ENCODE data around the gene ALOX15B. TPM values are rescaled to one million over a fixed set of nuclear protein-coding genes. Genes with fewer than 3 reads are reported as not detected.

ALOX15B gene, protein sequence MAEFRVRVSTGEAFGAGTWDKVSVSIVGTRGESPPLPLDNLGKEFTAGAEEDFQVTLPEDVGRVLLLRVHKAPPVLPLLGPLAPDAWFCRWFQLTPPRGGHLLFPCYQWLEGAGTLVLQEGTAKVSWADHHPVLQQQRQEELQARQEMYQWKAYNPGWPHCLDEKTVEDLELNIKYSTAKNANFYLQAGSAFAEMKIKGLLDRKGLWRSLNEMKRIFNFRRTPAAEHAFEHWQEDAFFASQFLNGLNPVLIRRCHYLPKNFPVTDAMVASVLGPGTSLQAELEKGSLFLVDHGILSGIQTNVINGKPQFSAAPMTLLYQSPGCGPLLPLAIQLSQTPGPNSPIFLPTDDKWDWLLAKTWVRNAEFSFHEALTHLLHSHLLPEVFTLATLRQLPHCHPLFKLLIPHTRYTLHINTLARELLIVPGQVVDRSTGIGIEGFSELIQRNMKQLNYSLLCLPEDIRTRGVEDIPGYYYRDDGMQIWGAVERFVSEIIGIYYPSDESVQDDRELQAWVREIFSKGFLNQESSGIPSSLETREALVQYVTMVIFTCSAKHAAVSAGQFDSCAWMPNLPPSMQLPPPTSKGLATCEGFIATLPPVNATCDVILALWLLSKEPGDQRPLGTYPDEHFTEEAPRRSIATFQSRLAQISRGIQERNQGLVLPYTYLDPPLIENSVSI
- total RNA-seq (2022; extraction: Qiagen RNA extraction; ENCODE audit: low read depth) = not detected in 5 replicates

DNA sequence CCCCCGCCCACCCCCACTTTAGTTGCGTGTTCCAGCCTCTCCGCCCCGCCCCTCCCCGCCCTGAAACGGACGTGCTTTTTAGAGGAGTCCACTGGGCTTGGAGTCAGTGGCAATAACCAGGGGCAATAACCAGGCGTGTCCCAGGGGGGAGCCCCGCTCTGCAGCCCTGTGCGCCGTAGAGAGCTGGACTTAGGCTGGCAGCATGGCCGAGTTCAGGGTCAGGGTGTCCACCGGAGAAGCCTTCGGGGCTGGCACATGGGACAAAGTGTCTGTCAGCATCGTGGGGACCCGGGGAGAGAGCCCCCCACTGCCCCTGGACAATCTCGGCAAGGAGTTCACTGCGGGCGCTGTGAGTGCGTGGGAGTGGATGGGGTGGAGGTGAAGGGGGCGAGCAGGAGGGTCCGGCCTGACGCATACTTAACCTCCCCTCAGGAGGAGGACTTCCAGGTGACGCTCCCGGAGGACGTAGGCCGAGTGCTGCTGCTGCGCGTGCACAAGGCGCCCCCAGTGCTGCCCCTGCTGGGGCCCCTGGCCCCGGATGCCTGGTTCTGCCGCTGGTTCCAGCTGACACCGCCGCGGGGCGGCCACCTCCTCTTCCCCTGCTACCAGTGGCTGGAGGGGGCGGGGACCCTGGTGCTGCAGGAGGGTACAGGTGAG, at the start of gene ALOX15B:
Gene ALOX15B (plus strand): TSS at position 106 of the 657 bp plus-strand sequence. CDS start 97 bp downstream, at position 203.

DNA sequence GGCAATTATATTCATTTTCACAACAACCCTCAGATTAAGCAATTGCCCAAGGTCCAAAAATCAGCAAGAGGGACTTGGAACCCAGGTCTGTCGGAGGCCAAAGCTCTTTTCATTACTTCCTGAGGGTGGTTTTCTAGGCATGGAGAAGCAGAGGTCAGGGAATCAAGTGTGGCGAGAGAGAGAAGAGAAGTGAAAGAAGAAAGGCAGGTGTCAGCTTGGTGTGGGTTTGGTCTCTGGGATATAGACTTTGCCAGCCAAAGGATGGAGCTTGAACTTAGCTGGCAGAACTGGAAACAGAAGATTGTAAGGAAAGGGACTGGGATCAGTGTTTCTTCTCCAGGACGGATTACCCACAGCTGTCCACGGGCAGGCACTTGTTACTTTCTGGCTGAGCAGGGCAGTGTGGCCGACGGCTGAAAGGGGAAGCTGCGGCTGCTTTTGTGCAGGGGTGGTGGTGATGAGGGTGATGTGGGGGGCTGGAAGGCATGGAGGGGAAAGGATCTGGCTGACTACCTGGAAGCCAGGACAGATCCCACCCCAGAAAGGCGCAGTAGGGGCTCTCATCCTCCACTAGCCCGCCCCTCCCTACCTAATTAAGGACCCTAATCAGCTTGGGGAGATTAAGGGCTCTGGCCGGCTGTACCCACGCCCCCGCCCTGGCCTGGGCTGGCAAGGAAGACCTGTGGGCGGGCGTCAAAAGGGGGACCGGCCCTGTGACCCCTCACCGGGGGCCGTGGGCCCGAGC, 36.7 kb upstream of the ALOX15B start, which contains the start of gene GUCY2D:
Gene GUCY2D (plus strand): TSS at position 640 of the 745 bp plus-strand sequence. CDS start 433 bp downstream, outside the sequence.

DNA sequence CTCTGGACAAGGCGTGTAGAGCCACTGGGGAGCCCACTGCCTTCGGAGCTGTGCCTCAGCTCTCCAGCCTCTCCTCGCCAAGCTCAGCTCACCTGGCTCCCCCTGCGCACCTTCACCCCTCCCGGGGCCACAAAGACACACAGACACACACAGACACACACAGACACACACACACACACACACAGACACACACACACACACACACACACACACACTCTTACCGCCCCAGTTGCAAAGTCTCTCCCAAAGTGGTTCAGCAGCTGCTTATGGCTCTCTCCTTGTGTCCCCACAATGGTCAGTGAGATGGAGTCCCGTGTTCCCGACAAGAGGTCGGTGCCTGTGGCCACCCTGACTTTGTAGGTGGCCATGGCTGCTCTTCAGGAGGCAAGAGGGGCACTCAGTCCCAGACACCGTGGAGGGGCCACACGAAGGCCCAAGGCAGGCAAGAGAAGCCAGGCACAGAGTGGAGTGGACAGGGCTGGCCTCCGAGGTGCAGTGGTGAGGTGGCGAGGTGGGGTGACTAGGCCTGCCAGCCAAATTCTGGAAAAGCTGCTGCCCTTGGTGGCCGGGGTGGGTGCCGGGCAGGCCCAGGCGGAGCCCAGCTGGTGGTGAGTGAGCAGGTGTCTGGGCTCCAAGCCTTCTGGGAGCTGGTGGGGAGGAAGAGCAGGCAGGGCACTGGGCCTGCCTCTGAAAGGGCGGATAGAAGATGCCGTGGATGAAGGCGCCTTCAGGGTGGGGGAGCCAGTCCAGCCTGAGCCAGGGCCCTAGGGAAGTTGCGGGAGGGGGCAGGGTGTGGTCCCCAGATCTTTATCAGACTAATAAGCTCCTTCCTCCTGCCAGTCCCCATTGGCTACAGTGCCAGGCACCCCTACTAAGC, 48.5 kb downstream of the ALOX15B start, which contains the start of gene ALOX12B:
Gene ALOX12B (minus strand): TSS at position 642 of the 877 bp plus-strand sequence. CDS start 274 bp downstream, at position 368.

Other genes starting within 250 kb of the ALOX15B start
- gene KDM6B, start 204.8 kb upstream of the ALOX15B start, total RNA-seq (2022; extraction: Qiagen RNA extraction; ENCODE audit: low read depth) = 17.7 to 24.0 TPM (median 19.0 TPM) in 5 replicates
- gene TMEM88, start 184.0 kb upstream of the ALOX15B start, total RNA-seq (2022; extraction: Qiagen RNA extraction; ENCODE audit: low read depth) = 0.57 to 1.7 TPM (median 0.96 TPM) in 5 replicates
- gene NAA38, start 181.5 kb upstream of the ALOX15B start, total RNA-seq (2022; extraction: Qiagen RNA extraction; ENCODE audit: low read depth) = 191 to 232 TPM (median 215 TPM) in 5 replicates
- gene CYB5D1, start 181.1 kb upstream of the ALOX15B start, total RNA-seq (2022; extraction: Qiagen RNA extraction; ENCODE audit: low read depth) = 21.2 to 25.1 TPM (median 23.1 TPM) in 5 replicates
- gene CHD3, start 150.3 kb upstream of the ALOX15B start, total RNA-seq (2022; extraction: Qiagen RNA extraction; ENCODE audit: low read depth) = 66.5 to 79.7 TPM (median 70.3 TPM) in 5 replicates
- 1.4 to 2.0 TPM (median 1.6 TPM) in 5 replicates for gene RNF227, start 122.8 kb upstream of the ALOX15B start, total RNA-seq (2022; extraction: Qiagen RNA extraction; ENCODE audit: low read depth)
- 1.8 to 3.3 TPM (median 2.4 TPM) in 5 replicates for gene KCNAB3, start 109.2 kb upstream of the ALOX15B start, total RNA-seq (2022; extraction: Qiagen RNA extraction; ENCODE audit: low read depth)
- gene TRAPPC1, start 107.1 kb upstream of the ALOX15B start, total RNA-seq (2022; extraction: Qiagen RNA extraction; ENCODE audit: low read depth) = 271 to 324 TPM (median 289 TPM) in 5 replicates
- gene CNTROB, start 106.9 kb upstream of the ALOX15B start, total RNA-seq (2022; extraction: Qiagen RNA extraction; ENCODE audit: low read depth) = 37.7 to 45.9 TPM (median 41.4 TPM) in 5 replicates
- not detected in 5 replicates for gene GUCY2D, start 36.4 kb upstream of the ALOX15B start, total RNA-seq (2022; extraction: Qiagen RNA extraction; ENCODE audit: low read depth)
- 0.75 to 2.1 TPM (median 1.2 TPM) in 5 replicates for gene ALOX12B, start 48.7 kb downstream of the ALOX15B start, total RNA-seq (2022; extraction: Qiagen RNA extraction; ENCODE audit: low read depth)
- gene ALOXE3, start 79.5 kb downstream of the ALOX15B start, total RNA-seq (2022; extraction: Qiagen RNA extraction; ENCODE audit: low read depth) = 5.9 to 9.7 TPM (median 6.4 TPM) in 5 replicates
- 0.63 to 1.6 TPM (median 1.3 TPM) in 5 replicates for gene HES7, start 85.0 kb downstream of the ALOX15B start, total RNA-seq (2022; extraction: Qiagen RNA extraction; ENCODE audit: low read depth)
- gene PER1, start 113.3 kb downstream of the ALOX15B start, total RNA-seq (2022; extraction: Qiagen RNA extraction; ENCODE audit: low read depth) = 4.0 to 6.3 TPM (median 4.6 TPM) in 5 replicates
- 21.5 to 27.7 TPM (median 25.6 TPM) in 5 replicates for gene VAMP2, start 123.9 kb downstream of the ALOX15B start, total RNA-seq (2022; extraction: Qiagen RNA extraction; ENCODE audit: low read depth)
- gene TMEM107, start 137.3 kb downstream of the ALOX15B start, total RNA-seq (2022; extraction: Qiagen RNA extraction; ENCODE audit: low read depth) = 16.2 to 19.5 TPM (median 18.8 TPM) in 5 replicates
- gene BORCS6, start 151.1 kb downstream of the ALOX15B start, total RNA-seq (2022; extraction: Qiagen RNA extraction; ENCODE audit: low read depth) = 5.3 to 8.3 TPM (median 6.8 TPM) in 5 replicates
- gene AURKB, start 171.5 kb downstream of the ALOX15B start, total RNA-seq (2022; extraction: Qiagen RNA extraction; ENCODE audit: low read depth) = 151 to 173 TPM (median 157 TPM) in 5 replicates
- 8.5 to 17.5 TPM (median 16.0 TPM) in 5 replicates for gene CTC1, start 209.0 kb downstream of the ALOX15B start, total RNA-seq (2022; extraction: Qiagen RNA extraction; ENCODE audit: low read depth)
- 46.9 to 57.4 TPM (median 54.6 TPM) in 5 replicates for gene PFAS, start 210.2 kb downstream of the ALOX15B start, total RNA-seq (2022; extraction: Qiagen RNA extraction; ENCODE audit: low read depth)
- 43.5 to 50.8 TPM (median 48.6 TPM) in 5 replicates for gene RANGRF, start 249.6 kb downstream of the ALOX15B start, total RNA-seq (2022; extraction: Qiagen RNA extraction; ENCODE audit: low read depth)